IPS DF 6.9 (cell line): ENCODE data around the gene MOK.

Experiments used
- DNase-seq: peaks from one replicate; pipeline ENCODE4 v3.0.0-alpha.2; 2013; ENCODE audit warnings: low read depth, low spot score
- H3K27ac ChIP-seq: one replicate; pipeline ENCODE4 v1.5.1; 2013; ENCODE audit warnings: low read length, control low read depth
- H3K27me3 ChIP-seq: 2 replicates; pipeline ENCODE4 v1.6.1; 2013; ENCODE audit warnings: mild to moderate bottlenecking, low read length; ENCODE audit not compliant: control insufficient read depth, insufficient read depth
- H3K36me3 ChIP-seq: 2 replicates; pipeline ENCODE4 v1.6.1; 2013; ENCODE audit warnings: low read length; ENCODE audit not compliant: control insufficient read depth, insufficient read depth
- H3K4me1 ChIP-seq: 2 replicates; pipeline ENCODE4 v1.6.1; 2013; ENCODE audit warnings: low read length; ENCODE audit not compliant: control insufficient read depth, insufficient read depth
- H3K4me3 ChIP-seq: 2 replicates; pipeline ENCODE4 v1.5.1; 2013; ENCODE audit warnings: mild to moderate bottlenecking, low read length
- H3K9me3 ChIP-seq: 2 replicates; pipeline ENCODE4 v1.6.1; 2013; ENCODE audit warnings: low read length, inconsistent platforms; ENCODE audit not compliant: control insufficient read depth, insufficient read depth
- WGBS: extraction: QIAGEN DNeasy Blood & Tissue Kit; methylation state at CpG from one replicate; pipeline ENCODE4 v1.1.7; 2013; ENCODE audit warnings: mixed read lengths, missing lambda C conversion rate; ENCODE audit not compliant: insufficient read length, insufficient coverage; 5-methylcytosine and 5-hydroxymethylcytosine counted together

MOK gene

GRCh38 chr14:102196039-102196901, 108.7 kb downstream of the MOK start:
- H3K9me3 ChIP-seq, result no peaks in the 10 kb centered on the region
- H3K4me1 ChIP-seq, result peaks cover 2% of the 10 kb centered on the region; the same call in 1 of the 2 replicates
- peaks cover 3% of the 10 kb centered on the region; the same call in 1 of the 2 replicates for H3K36me3 ChIP-seq
- H3K4me3 ChIP-seq, result no peak overlapping the region
- H3K27me3 ChIP-seq, result no peaks in the 10 kb centered on the region
- H3K27ac ChIP-seq, result no peak overlapping the region
- no peak for DNase-seq
- WGBS, result no CpG with 5 or more reads among the region's 6 CpGs

GRCh38 chr14:102195446-102195845, 109.5 kb downstream of the MOK start:
- Histone ChIP-seq H3K9me3 (no peaks in the 10 kb centered on the region), H3K4me3 (no peak overlapping the region), H3K36me3 (peaks cover 3% of the 10 kb centered on the region; the same call in 1 of the 2 replicates), H3K4me1 (peaks cover 2% of the 10 kb centered on the region; the same call in 1 of the 2 replicates), H3K27me3 (no peaks in the 10 kb centered on the region), H3K27ac (no peak overlapping the region)
- DNase-seq, result no peak
- no CpG with 5 or more reads among the region's 1 CpG for WGBS

GRCh38 chr14:102194856-102195255, 110.1 kb downstream of the MOK start:
- Histone ChIP-seq H3K36me3 (peaks cover 3% of the 10 kb centered on the region; the same call in 1 of the 2 replicates), H3K4me3 (no peak overlapping the region), H3K27me3 (no peaks in the 10 kb centered on the region), H3K27ac (no peak overlapping the region), H3K9me3 (no peaks in the 10 kb centered on the region), H3K4me1 (peaks cover 2% of the 10 kb centered on the region; the same call in 1 of the 2 replicates)
- no CpG with 5 or more reads among the region's 4 CpGs for WGBS
- DNase-seq, result no peak

- DNase-seq, result no peak
- WGBS, result no CpG with 5 or more reads among the region's 13 CpGs
Measured at GRCh38 chr14:102192840-102193502, 112.0 kb downstream of the MOK start.

GRCh38 chr14:102189874-102190273, 115.1 kb downstream of the MOK start:
- Histone ChIP-seq H3K27me3 (no peaks in the 10 kb centered on the region), H3K9me3 (no peaks in the 10 kb centered on the region), H3K4me1 (peaks cover 3% of the 10 kb centered on the region; the same call in 1 of the 2 replicates), H3K27ac (no peak overlapping the region), H3K4me3 (no peak overlapping the region), H3K36me3 (no peaks in the 10 kb centered on the region)
- DNase-seq, result no peak
- WGBS, result no CpG with 5 or more reads among the region's 5 CpGs

More at GRCh38 chr14:102192840-102193502, 112.0 kb downstream of the MOK start:
- no peak overlapping the region for H3K4me3 ChIP-seq
- no peaks in the 10 kb centered on the region for H3K27me3 ChIP-seq
- H3K9me3 ChIP-seq, result no peaks in the 10 kb centered on the region
- peaks cover 3% of the 10 kb centered on the region; the same call in 1 of the 2 replicates for H3K36me3 ChIP-seq
- H3K4me1 ChIP-seq, result peaks cover 2% of the 10 kb centered on the region; the same call in 1 of the 2 replicates
- H3K27ac ChIP-seq, result no peak overlapping the region

GRCh38 chr14:102188187-102188586, 116.8 kb downstream of the MOK start:
- Histone ChIP-seq H3K4me1 (peaks cover 3% of the 10 kb centered on the region; the same call in 1 of the 2 replicates), H3K36me3 (no peaks in the 10 kb centered on the region), H3K9me3 (no peaks in the 10 kb centered on the region), H3K27me3 (no peaks in the 10 kb centered on the region), H3K27ac (no peak overlapping the region), H3K4me3 (no peak overlapping the region)
- WGBS, result no CpG with 5 or more reads among the region's 1 CpG
- no peak for DNase-seq

- Histone ChIP-seq H3K36me3 (no peaks in the 10 kb centered on the region), H3K27ac (no peak overlapping the region), H3K4me3 (no peak overlapping the region), H3K9me3 (no peaks in the 10 kb centered on the region), H3K4me1 (0 out of 2 replicates have a peak, but pooled peaks cover 2% of the 10 kb centered on the region), H3K27me3 (no peaks in the 10 kb centered on the region)
- no peak for DNase-seq
- WGBS, result no CpG with 5 or more reads among the region's 4 CpGs
Measured at GRCh38 chr14:102187568-102188001, 117.4 kb downstream of the MOK start.

GRCh38 chr14:102187044-102187443, 117.9 kb downstream of the MOK start:
- WGBS, result no CpG with 5 or more reads among the region's 3 CpGs
- H3K4me1 ChIP-seq, result 0 out of 2 replicates have a peak, but pooled peaks cover 2% of the 10 kb centered on the region
- no peak overlapping the region for H3K4me3 ChIP-seq
- no peaks in the 10 kb centered on the region for H3K36me3 ChIP-seq
- no peak for DNase-seq
- no peaks in the 10 kb centered on the region for H3K9me3 ChIP-seq
- no peak overlapping the region for H3K27ac ChIP-seq
- H3K27me3 ChIP-seq, result no peaks in the 10 kb centered on the region

GRCh38 chr14:102185360-102185759, 119.6 kb downstream of the MOK start:
- no CpG with 5 or more reads among the region's 8 CpGs for WGBS
- no peaks in the 10 kb centered on the region for H3K36me3 ChIP-seq
- DNase-seq, result no peak
- no peaks in the 10 kb centered on the region for H3K27me3 ChIP-seq
- H3K4me1 ChIP-seq, result 0 out of 2 replicates have a peak, but pooled peaks cover 2% of the 10 kb centered on the region
- H3K4me3 ChIP-seq, result no peak overlapping the region
- H3K27ac ChIP-seq, result no peak overlapping the region
- H3K9me3 ChIP-seq, result no peaks in the 10 kb centered on the region

- Histone ChIP-seq H3K36me3 (no peaks in the 10 kb centered on the region), H3K27me3 (no peaks in the 10 kb centered on the region), H3K4me1 (0 out of 2 replicates have a peak, but pooled peaks cover 2% of the 10 kb centered on the region), H3K27ac (no peak overlapping the region), H3K9me3 (no peaks in the 10 kb centered on the region), H3K4me3 (no peak overlapping the region)
- no CpG with 5 or more reads among the region's 14 CpGs for WGBS
- no peak for DNase-seq
Measured at GRCh38 chr14:102184316-102185035, 120.5 kb downstream of the MOK start.
